ENCODE measurements around the gene NUPR1. TPM values are rescaled to one million over a fixed set of nuclear protein-coding genes. Genes with fewer than 3 reads are reported as not detected.
A peak's percentile ranks its signal among the peaks of the same experiment; 100 is the strongest.

The NUPR1 gene
- total and polyA plus RNA-seq, 2 of the 13 experiments (the other 11 are each of a cell fraction or from before 2014, with no cell fraction given), result 18.0 to 25.6 TPM

GRCh38 chr16:28538733-28539596 lies at the start of gene NUPR1 (continued):
- TF ChIP-seq ZSCAN31 (CRISPR knock-in tag; IDR thresholded peaks at IDR 0.05; ENCODE audit: low read depth) (no peak; the same call in 1 of the 2 replicates), NFATC3 (CRISPR knock-in tag; IDR thresholded peaks at IDR 0.05) (no peak), KDM3A (CRISPR knock-in tag; IDR thresholded peaks at IDR 0.05; ENCODE audit: low read depth) (no peak), GPN1 (CRISPR knock-in tag; IDR thresholded peaks at IDR 0.05; ENCODE audit: borderline replicate concordance) (no peak), RFX5 (IDR thresholded peaks at IDR 0.05; ENCODE audit: low read depth, low read length) (no peak), PHF21A (CRISPR knock-in tag; IDR thresholded peaks at IDR 0.05) (peak; percentile 46; the same call in 1 of the 2 replicates), ZNF781 (CRISPR knock-in tag; IDR thresholded peaks at IDR 0.05; ENCODE audit: borderline replicate concordance, not compliant biosample characterization) (peak; percentile 40), HMG20B (CRISPR knock-in tag; conservative IDR thresholded peaks at IDR 0.05) (0 out of 2 replicates have a peak, but pooled peaks have one; percentile 29), YEATS4 (CRISPR knock-in tag; IDR thresholded peaks at IDR 0.05; ENCODE audit: borderline replicate concordance) (peak; percentile 87), ZNF24 (IDR thresholded peaks at IDR 0.05) (no peak), PATZ1 (CRISPR knock-in tag; IDR thresholded peaks at IDR 0.05) (peak; percentile 87), ZSCAN12 (CRISPR knock-in tag; IDR thresholded peaks at IDR 0.05) (0 out of 2 replicates have a peak, but pooled peaks have one; percentile 62), SPEN (CRISPR knock-in tag; IDR thresholded peaks at IDR 0.05; ENCODE audit: low read depth) (peak; percentile 42; the same call in 1 of the 2 replicates), ZNF224 (CRISPR knock-in tag; IDR thresholded peaks at IDR 0.05) (no peak), PRDM15 (CRISPR knock-in tag; IDR thresholded peaks at IDR 0.05) (no peak), ARID5B (CRISPR knock-in tag; IDR thresholded peaks at IDR 0.05) (peak; percentile 51), IKZF4 (CRISPR knock-in tag; IDR thresholded peaks at IDR 0.05; ENCODE audit: borderline replicate concordance, low read depth, not compliant biosample characterization) (no peak), CAMTA2 (CRISPR knock-in tag; IDR thresholded peaks at IDR 0.05; ENCODE audit: borderline replicate concordance) (no peak), AGO2 (optimal IDR thresholded peaks at IDR 0.05; ENCODE audit: low read depth, low read length) (no peak), ZNF263 (CRISPR knock-in tag; IDR thresholded peaks at IDR 0.05) (peak; percentile 66; the same call in 1 of the 2 replicates)
